DND-41 (cell line): Measurements from ENCODE around the gene UTP11.

Source experiments
- ATAC-seq: fragments of 200-7000 bp; cut with Tn5 transposase; 3 replicates; pipeline ENCODE4 v1.9.1; 2021; ENCODE audit warnings: low read depth; ENCODE audit not compliant: insufficient read depth
- DNase-seq: peaks from one replicate; pipeline ENCODE4 v3.0.0-alpha.2; 2020
- H2AFZ ChIP-seq: 2 replicates; pipeline ENCODE4 v1.6.0; 2012; ENCODE audit warnings: low read depth, low read length
- H3K27ac ChIP-seq: 2 replicates; pipeline ENCODE4 v1.5.1; 2012; ENCODE audit warnings: low read length, inconsistent platforms
- H3K27me3 ChIP-seq: fragments of 200-600 bp; sonication (generic); 2 replicates; pipeline ENCODE4 v1.6.0; 2012; ENCODE audit warnings: low read length, mild to moderate bottlenecking, inconsistent platforms; ENCODE audit not compliant: insufficient read depth, poor library complexity
- H3K36me3 ChIP-seq: 2 replicates; pipeline ENCODE4 v1.5.1; 2012; ENCODE audit warnings: low read length, inconsistent platforms; ENCODE audit not compliant: insufficient read depth
- H3K4me1 ChIP-seq: 2 replicates; pipeline ENCODE4 v1.5.1; 2012; ENCODE audit warnings: mild to moderate bottlenecking, low read length; ENCODE audit not compliant: insufficient read depth
- H3K4me2 ChIP-seq: 2 replicates; pipeline ENCODE4 v1.6.0; 2012; ENCODE audit warnings: mild to moderate bottlenecking, moderate library complexity, low read length, inconsistent platforms; ENCODE audit not compliant: insufficient read depth
- H3K4me3 ChIP-seq, 2 experiments: fragments of 200-600 bp in 1 of 2; shearing (Covaris generic) in 1 of 2; 2 replicates each; pipeline ENCODE4 v1.5.1; 2012 to 2016; ENCODE audit warnings: inconsistent platforms in 2 of 2, low read length in 2 of 2, mild to moderate bottlenecking in 2 of 2, low read depth in 1 of 2, moderate library complexity in 1 of 2
- H3K79me2 ChIP-seq: 2 replicates; pipeline ENCODE4 v1.6.0; 2012; ENCODE audit warnings: low read length, inconsistent platforms; ENCODE audit not compliant: insufficient read depth
- H3K9ac ChIP-seq: 2 replicates; pipeline ENCODE4 v1.6.0; 2012; ENCODE audit warnings: low read depth, mild to moderate bottlenecking, inconsistent platforms, low read length, moderate library complexity
- H3K9me3 ChIP-seq: 2 replicates; pipeline ENCODE4 v1.5.1; 2012; ENCODE audit warnings: low read length, moderate library complexity, mild to moderate bottlenecking, inconsistent platforms; ENCODE audit not compliant: insufficient read depth, severe bottlenecking
- H4K20me1 ChIP-seq: 2 replicates; pipeline ENCODE4 v1.6.0; 2012; ENCODE audit warnings: low read length; ENCODE audit not compliant: insufficient read depth
- CTCF ChIP-seq: IDR thresholded peaks from 2 replicates; pipeline ENCODE4 v1.5.1; 2012; ENCODE audit warnings: borderline replicate concordance, low read length, moderate library complexity, mild to moderate bottlenecking; ENCODE audit not compliant: poor library complexity, severe bottlenecking; ENCODE audit errors: extremely low read depth
- EZH2 ChIP-seq: IDR thresholded peaks from 3 replicates; pipeline ENCODE4 v1.6.1; 2012; ENCODE audit warnings: borderline replicate concordance, low read depth, mild to moderate bottlenecking, moderate library complexity, low read length, inconsistent platforms; ENCODE audit not compliant: severe bottlenecking

Gene UTP11

GRCh38 chr1:38046333-38046883 is 33.9 kb downstream of the UTP11 start, which contains the start of gene POU3F1:
Gene POU3F1, minus strand, starts transcription at chr1:38046793. Its CDS starts 50 bp downstream, at chr1:38046743.
- H4K20me1 ChIP-seq, result no peaks in the 10 kb centered on the region
- no peak for DNase-seq
- no peaks in the 10 kb centered on the region for H3K27me3 ChIP-seq
- no peak within 1 kb of the TSS for H2AFZ ChIP-seq
- no peak within 1 kb of the TSS for H3K9ac ChIP-seq
- no peak within 1 kb of the TSS for H3K4me2 ChIP-seq
- TF ChIP-seq CTCF (no peak), EZH2 (no peak)
- no peaks in the 10 kb centered on the region for H3K36me3 ChIP-seq
- H3K4me3 ChIP-seq, result no peak within 1 kb of the TSS
- no peaks in the 10 kb centered on the region for H3K4me1 ChIP-seq
- ATAC-seq, result no peak
- H3K27ac ChIP-seq, result no peak within 1 kb of the TSS
- no peaks in the 10 kb centered on the region for H3K79me2 ChIP-seq
- H3K9me3 ChIP-seq, result no peaks in the 10 kb centered on the region

- Histone ChIP-seq H3K4me3 (no peak overlapping the region), H3K79me2 (no peaks in the 10 kb centered on the region), H3K9ac (no peak overlapping the region), H4K20me1 (no peaks in the 10 kb centered on the region), H3K4me1 (no peaks in the 10 kb centered on the region), H3K27ac (no peak overlapping the region), H3K4me2 (no peak overlapping the region), H3K27me3 (no peaks in the 10 kb centered on the region), H2AFZ (no peak overlapping the region), H3K36me3 (no peaks in the 10 kb centered on the region), H3K9me3 (no peaks in the 10 kb centered on the region)
- no peak for TF ChIP-seq CTCF
- TF ChIP-seq EZH2, result no peak
- no peak for DNase-seq
- ATAC-seq, result no peak
These were observed 34.5 kb downstream of the UTP11 start for GRCh38 chr1:38046884-38047602.

- no peak overlapping the region for H3K27ac ChIP-seq
- no peaks in the 10 kb centered on the region for H3K4me1 ChIP-seq
- ATAC-seq (no peak), DNase-seq (no peak)
- no peak overlapping the region for H2AFZ ChIP-seq
- no peaks in the 10 kb centered on the region for H3K79me2 ChIP-seq
- H3K4me3 ChIP-seq, result no peak overlapping the region
- H4K20me1 ChIP-seq, result no peaks in the 10 kb centered on the region
- H3K9me3 ChIP-seq, result no peaks in the 10 kb centered on the region
- H3K36me3 ChIP-seq, result no peaks in the 10 kb centered on the region
- H3K4me2 ChIP-seq, result no peak overlapping the region
- TF ChIP-seq CTCF, result no peak
- no peak for TF ChIP-seq EZH2
- H3K9ac ChIP-seq, result no peak overlapping the region
- H3K27me3 ChIP-seq, result no peaks in the 10 kb centered on the region
These were observed 35.1 kb downstream of the UTP11 start for GRCh38 chr1:38047603-38048141.
